Heart left ventricle (tissue), 16 donors: ENCODE results near the gene KRTAP3-3. TPM values are rescaled to one million over a fixed set of nuclear protein-coding genes. Genes with fewer than 3 reads are reported as not detected.

Experiments
- ATAC-seq, 4 donors: fragments of 200-7000 bp; cut with Tn5 transposase; one replicate each; pipeline ENCODE4 v1.9.1; 2020 to 2022; ENCODE audit warnings: moderate library complexity in 4 of 4, mild to moderate bottlenecking in 3 of 4, moderate number of reproducible peaks in 1 of 4
- DNase-seq, 5 donors: peaks; one replicate each; pipeline ENCODE4 v3.0.0-alpha.2; 2020
- H3K27ac ChIP-seq, 12 donors: fragments of 200-600 bp; sonication (generic) in 4 of 12; one replicate each; pipeline versions ENCODE4 v1.5.0 to v1.8.0; 2016 to 2022; ENCODE audit warnings: mild to moderate bottlenecking in 2 of 12
- H3K27me3 ChIP-seq, 9 donors: fragments of 200-600 bp; sonication (generic) in 2 of 9; one replicate each; pipeline versions ENCODE4 v1.5.1 to v1.8.0; 2016 to 2022; ENCODE audit warnings: mild to moderate bottlenecking in 3 of 9
- H3K36me3 ChIP-seq, 9 donors: fragments of 200-600 bp; sonication (generic) in 2 of 9; one replicate each; pipeline versions ENCODE4 v1.5.0 to v1.8.0; 2018 to 2022; ENCODE audit warnings: mild to moderate bottlenecking in 2 of 9
- H3K4me1 ChIP-seq, 12 donors: fragments of 200-600 bp; sonication (generic) in 4 of 12; one replicate each; pipeline versions ENCODE4 v1.5.0 to v1.8.0; 2016 to 2022; ENCODE audit warnings: mild to moderate bottlenecking in 3 of 12
- H3K4me3 ChIP-seq, 12 donors: fragments of 200-600 bp; sonication (generic) in 4 of 12; one replicate each; pipeline versions ENCODE4 v1.5.0 to v1.8.0; 2017 to 2022; ENCODE audit warnings: mild to moderate bottlenecking in 9 of 12, moderate library complexity in 4 of 12
- H3K9me3 ChIP-seq, 12 donors: fragments of 200-600 bp; sonication (generic) in 4 of 12; one replicate each; pipeline versions ENCODE4 v1.5.0 to v1.8.0; 2016 to 2022; ENCODE audit warnings: mild to moderate bottlenecking in 1 of 12
- CTCF ChIP-seq, 12 donors: fragments of 200-600 bp; sonication (generic) in 4 of 12; IDR thresholded peaks; one replicate each; pipeline versions ENCODE4 v1.5.0 to v1.8.0; 2018 to 2022; ENCODE audit warnings: antibody characterized with exemption in 12 of 12, mild to moderate bottlenecking in 5 of 12
- POLR2A ChIP-seq, 2 donors: fragments of 450-650 bp; IDR thresholded peaks; one replicate each; pipeline ENCODE4 v1.6.1; 2017; ENCODE audit warnings: antibody characterized with exemption in 2 of 2, mild to moderate bottlenecking in 2 of 2, moderate library complexity in 2 of 2
- WGBS, 4 donors: extraction: QIAGEN DNeasy Blood & Tissue Kit in 2 of 4; methylation state at CpG; one replicate each; pipeline versions ENCODE4 v1.1.5 to v1.1.7; 2013 to 2018; 5-methylcytosine and 5-hydroxymethylcytosine counted together
- intact Hi-C, 10 donors: fragments of 100-400 bp; cut with DNase I; formaldehyde crosslinking; loops; one replicate each; pipeline versions ENCODE4 v1.11.1 to v1.14.2; 2022
- polyA plus RNA-seq, 2 donors: library from polyadenylated mRNA; stranded (reverse); fragments of 200-250 nt; gene quantifications; one replicate each; pipeline ENCODE4 v1.2.3, GENCODE V29; 2013
- total RNA-seq, 9 donors: library from RNA; depleted of rRNA in 2 of 9; stranded (reverse); fragments of >200 nt in 2 of 9; fragmentation: NEBNext Ultra II Directional in 3 of 9; extraction: Animal tissue kit (Norgen Biotek cat#: 25700) in 3 of 9; gene quantifications; one replicate each; pipeline versions ENCODE4 v1.1.0 to v1.2.4, GENCODE V29; 2016 to 2023
- donor health status: ischemic (EF 13 %, LVEDD 7.1; RV severe dilation, severe dysfunction).
- donor health status: healthy with polysubstance abuse.
- donor health status: DM: no; HTN: yes; CAD: no.
- donor health status: DM: no; HTN: no; CAD: no.
- donor health status: ischemic (EF 25% LVEDD 6.9; RV normal size, moderate dysfunction).
- donor health status: ischemic (EF 25% LVEDD 5.7; RV mildly dilated, moderate dysfunction).
- donor health status: healthy.
- donor health status: DM: yes; HTN: yes; CAD: no.
- donor health status: ischemic (EF 35%, LVEDD 5.7; RV mildly dilated, moderate dysfunction).
- donor health status: nonischemic (EF 11% LVEDD 7.7; RV severe dilation, severe dysfunction).
- donor health status: DM: yes; HTN: yes; CAD: no.
- donor health status: PGD.
- donor health status: ischemic (EF 29% LVEDD 5.4; RV normal size, mild dysfunction).
- donor health status: nonischemic (EF 23%, LVEDD 6.1; RV moderate dilation, normal function).

The KRTAP3-3 gene
- total and polyA plus RNA-seq, 11 donors = not detected

- Histone ChIP-seq H3K4me3 (no peak overlapping the region), H3K27ac (no peak overlapping the region), H3K36me3 (no peaks in the 10 kb centered on the region), H3K27me3 (peaks cover 0 to 46% (median 12%) of the 10 kb centered on the region in 9 donors), H3K4me1 (no peaks in the 10 kb centered on the region), H3K9me3 (no peaks in the 10 kb centered on the region)
- no peak for DNase-seq
- no peak for ATAC-seq
- TF ChIP-seq POLR2A (IDR thresholded peaks at IDR 0.05) (no peak), CTCF (IDR thresholded peaks at IDR 0.05) (no peak)
- intact Hi-C loops = no loop called here
- WGBS, 4 donors = 79 to 87% (median 84%) methylated on average over 4 of the region's 4 CpGs
Observed at GRCh38 chr17:40996829-40997228, 2.9 kb upstream of the KRTAP3-3 start.

GRCh38 chr17:40995116-40995515, 1.2 kb upstream of the KRTAP3-3 start:
- intact Hi-C loops = no loop called here
- no peak overlapping the region for H3K27ac ChIP-seq
- H3K36me3 ChIP-seq = no peaks in the 10 kb centered on the region
- WGBS, 4 donors = 52 to 82% (median 59%) methylated on average over 1 of the region's 1 CpG
- H3K9me3 ChIP-seq = peaks cover 0 to 3% (median 0%) of the 10 kb centered on the region in 12 donors
- H3K4me1 ChIP-seq = no peaks in the 10 kb centered on the region
- ATAC-seq = no peak
- no peak overlapping the region for H3K4me3 ChIP-seq
- TF ChIP-seq POLR2A (IDR thresholded peaks at IDR 0.05) (no peak), CTCF (IDR thresholded peaks at IDR 0.05) (no peak)
- H3K27me3 ChIP-seq = peaks cover 0 to 48% (median 12%) of the 10 kb centered on the region in 9 donors
- no peak for DNase-seq

GRCh38 chr17:40993084-40993483, 880 bp downstream of the KRTAP3-3 start:
- H3K27me3 ChIP-seq = peaks cover 0 to 41% (median 9%) of the 10 kb centered on the region in 9 donors
- no peak overlapping the region for H3K27ac ChIP-seq
- H3K9me3 ChIP-seq = peaks cover 0 to 3% (median 0%) of the 10 kb centered on the region in 12 donors
- no peak for ATAC-seq
- TF ChIP-seq CTCF (IDR thresholded peaks at IDR 0.05) (no peak), POLR2A (IDR thresholded peaks at IDR 0.05) (no peak)
- H3K4me3 ChIP-seq = no peak overlapping the region
- no peak for DNase-seq
- 89 to 95% (median 93%) methylated on average over 2 of the region's 2 CpGs for WGBS, 4 donors
- H3K4me1 ChIP-seq = no peaks in the 10 kb centered on the region
- H3K36me3 ChIP-seq = no peaks in the 10 kb centered on the region
- intact Hi-C loops = no loop called here

GRCh38 chr17:40992666-40993065, 1.3 kb downstream of the KRTAP3-3 start:
- 82 to 88% (median 84%) methylated on average over 3 of the region's 3 CpGs for WGBS, 4 donors
- Histone ChIP-seq H3K4me3 (no peak overlapping the region), H3K4me1 (no peaks in the 10 kb centered on the region), H3K27me3 (peaks cover 0 to 41% (median 9%) of the 10 kb centered on the region in 9 donors), H3K9me3 (peaks cover 0 to 3% (median 0%) of the 10 kb centered on the region in 12 donors), H3K27ac (no peak overlapping the region), H3K36me3 (no peaks in the 10 kb centered on the region)
- no peak for TF ChIP-seq CTCF (IDR thresholded peaks at IDR 0.05)
- no peak for TF ChIP-seq POLR2A (IDR thresholded peaks at IDR 0.05)
- intact Hi-C loops = no loop called here
- no peak for DNase-seq
- no peak for ATAC-seq
